Measurements from ENCODE around the gene PTGS1.
"Not testable (repeated sequence)": the region's sequence is repeated elsewhere in the genome, so short reads cannot be mapped to it uniquely, and the experiment has no call there.

The PTGS1 gene

DNA sequence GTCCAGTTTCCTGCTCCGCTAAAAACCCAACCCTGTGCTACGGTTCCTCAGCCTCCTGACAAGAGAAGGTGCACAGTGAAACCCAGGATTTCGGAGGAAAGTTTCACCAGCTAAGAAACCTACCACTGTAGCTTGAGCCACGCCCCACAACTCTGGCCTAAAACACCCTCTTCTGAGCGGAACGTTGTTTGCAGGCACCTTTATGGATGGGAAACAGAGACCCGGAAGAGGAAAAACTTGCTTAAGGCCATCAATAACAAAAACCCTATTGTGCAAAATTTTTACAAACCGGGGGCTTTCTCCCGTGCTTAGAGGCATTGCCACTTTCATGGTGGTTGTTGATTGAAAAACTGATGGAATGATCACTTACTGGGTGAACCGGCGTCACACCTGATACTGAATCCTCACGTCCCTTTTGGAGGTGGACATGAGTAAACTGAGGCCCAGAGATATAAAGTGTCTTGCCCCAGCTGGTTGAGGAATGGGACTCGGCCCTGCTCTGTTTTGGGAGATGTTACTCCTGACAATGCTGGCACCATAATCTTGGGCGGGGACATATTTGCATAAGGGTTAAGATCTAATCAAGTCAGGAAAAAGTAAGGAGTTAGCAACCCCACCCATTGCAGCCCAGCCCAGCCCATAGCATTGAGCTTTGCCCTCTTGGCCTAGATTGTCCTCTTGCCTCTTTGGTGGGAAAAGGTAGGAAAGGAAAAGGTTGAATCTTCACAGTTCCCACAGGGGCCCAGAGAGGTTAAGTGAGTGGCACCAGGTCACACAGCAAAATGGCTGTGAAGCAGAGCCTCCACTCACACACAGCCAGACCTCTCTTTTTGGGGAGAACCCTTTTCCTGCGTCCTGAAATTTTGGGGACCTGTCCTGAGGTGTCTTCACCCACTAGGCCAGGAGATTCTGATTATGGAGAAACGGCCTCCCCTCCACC lies 23.2 kb upstream of the PTGS1 start:
- no peak for DNase-seq

DNA sequence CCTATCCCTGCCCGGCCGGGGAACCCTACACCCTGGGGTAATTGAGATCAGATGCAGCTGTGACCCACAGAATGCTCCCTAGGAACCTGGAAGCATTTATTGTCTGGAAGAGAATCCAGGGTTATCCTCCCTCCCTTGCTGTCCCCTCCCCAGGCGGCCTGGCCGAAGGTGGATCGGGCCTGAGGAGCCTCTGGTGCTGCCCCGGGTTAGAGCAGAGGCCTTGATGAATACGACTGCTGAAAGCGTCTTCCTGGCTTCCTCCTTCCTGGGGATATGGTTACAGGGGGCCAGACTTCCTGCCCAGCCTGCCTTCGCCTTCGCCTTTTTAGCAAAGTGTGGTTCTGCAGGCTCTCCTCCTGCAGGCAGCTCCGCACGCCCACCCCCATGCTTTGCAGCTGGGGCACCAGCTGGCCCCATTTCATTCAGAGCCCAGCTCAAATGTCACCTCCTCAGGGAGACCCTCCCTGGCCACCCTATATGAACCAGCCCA lies 22.5 kb upstream of the PTGS1 start:
- DNase-seq: no peak

DNA sequence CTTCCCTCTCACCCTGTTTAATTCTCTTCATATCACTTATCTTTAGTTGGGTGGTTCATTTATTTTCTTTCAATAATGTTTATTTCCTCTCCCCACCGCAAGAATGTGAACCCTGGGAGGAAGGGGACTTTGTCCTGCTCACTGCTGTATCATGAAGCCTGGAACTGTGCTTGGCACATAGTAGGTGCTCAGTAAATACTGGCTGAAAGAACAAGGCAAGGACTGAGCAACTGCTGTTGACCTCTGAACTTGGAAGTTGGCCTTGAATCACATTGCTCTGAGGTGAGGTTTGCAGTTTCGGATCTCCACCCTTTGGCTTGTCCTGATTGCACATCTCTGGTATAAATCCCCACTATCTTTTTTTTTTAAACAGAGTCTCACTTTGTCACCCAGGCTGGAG lies 22.0 kb upstream of the PTGS1 start:
- no peak for DNase-seq

DNA sequence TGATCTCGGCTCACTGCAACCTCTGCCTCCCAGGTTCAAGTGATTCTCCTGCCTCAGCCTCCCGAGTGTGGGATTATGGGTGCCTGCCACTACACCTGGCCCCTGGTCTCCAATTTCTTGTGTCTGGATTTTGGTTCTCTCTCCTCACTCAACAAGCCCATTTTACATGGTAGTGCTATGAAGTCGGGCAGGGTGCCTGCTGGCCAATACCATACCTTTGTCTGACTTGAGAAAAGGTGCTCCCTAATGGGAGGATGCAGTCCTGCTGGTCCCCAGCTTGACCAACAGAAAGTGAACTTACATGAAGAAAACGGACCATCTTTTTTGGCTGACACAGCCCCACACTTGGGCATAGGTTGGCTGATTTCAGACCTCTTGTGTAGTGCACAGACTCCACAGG lies 21.6 kb upstream of the PTGS1 start:
- no peak for DNase-seq

DNA sequence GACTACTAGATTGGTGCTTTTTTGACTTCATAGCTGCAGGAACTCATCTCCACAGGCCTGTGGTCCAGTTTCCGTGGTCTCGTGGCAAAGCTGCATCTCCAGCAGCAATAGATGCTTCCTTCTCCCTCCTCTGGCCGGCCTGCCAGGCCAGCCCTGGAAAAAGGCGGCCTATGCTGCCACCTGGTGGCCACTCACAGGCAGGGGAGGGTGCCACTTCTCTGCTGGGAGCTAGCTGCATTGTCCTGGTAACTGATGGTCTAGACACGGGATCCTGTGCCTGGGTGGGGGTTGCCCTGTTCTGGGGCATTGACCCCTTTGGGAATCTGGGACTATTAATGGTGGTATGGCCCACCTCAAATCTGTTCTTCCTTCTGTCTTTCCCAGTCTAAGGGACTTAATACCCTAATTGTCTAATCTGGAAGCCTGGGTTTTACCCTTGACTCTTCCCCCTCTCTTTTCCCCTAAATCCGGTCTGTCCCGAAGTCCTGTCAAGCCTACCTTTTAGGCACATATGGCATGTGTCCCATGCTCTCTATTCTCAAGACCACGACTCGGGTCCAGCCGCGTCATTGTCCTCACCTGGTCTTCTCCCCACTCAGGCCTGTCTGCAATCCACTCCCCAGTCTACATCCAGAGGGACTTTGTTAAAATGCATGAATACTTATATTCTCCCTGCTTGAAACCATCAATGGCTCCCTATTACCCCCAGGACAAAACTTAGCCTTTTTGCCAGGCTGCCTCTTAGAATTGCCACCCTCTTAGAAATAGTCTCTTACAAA lies 20.1 kb upstream of the PTGS1 start:
- DNase-seq: no peak

DNA sequence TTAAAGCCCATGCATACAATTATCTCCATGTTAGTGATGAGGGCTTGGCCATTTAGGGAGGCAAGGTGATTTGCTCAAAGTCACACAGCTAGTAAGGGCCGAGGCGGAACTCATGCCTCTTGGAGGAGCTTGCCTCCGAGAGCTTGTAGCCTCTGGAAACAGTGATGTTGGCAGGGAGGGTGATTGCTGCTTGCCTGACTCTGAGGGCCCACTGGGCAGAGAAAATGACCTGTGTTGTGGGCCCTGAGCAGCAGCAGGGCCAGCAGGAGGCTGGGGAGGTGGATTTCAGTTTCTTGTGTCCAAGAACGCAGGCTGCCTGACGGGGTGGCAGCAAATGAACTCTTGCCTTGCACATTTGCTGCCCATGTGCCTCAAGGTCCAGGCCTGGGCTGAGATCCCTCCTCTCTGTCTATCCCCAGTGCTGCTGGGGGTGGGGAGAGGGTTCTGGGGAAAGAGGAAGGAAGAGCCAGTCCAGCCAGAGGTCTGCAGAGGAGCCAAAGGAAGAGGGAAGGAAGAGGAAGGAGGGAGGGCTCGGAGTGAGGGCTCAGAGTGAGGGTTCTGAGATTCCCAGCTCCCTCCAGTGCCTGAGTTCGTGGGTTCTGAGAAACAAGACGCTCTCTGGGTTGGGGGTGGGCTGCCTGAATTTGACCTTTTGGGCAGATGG lies 16.2 kb upstream of the PTGS1 start:
- no peak for DNase-seq

DNA sequence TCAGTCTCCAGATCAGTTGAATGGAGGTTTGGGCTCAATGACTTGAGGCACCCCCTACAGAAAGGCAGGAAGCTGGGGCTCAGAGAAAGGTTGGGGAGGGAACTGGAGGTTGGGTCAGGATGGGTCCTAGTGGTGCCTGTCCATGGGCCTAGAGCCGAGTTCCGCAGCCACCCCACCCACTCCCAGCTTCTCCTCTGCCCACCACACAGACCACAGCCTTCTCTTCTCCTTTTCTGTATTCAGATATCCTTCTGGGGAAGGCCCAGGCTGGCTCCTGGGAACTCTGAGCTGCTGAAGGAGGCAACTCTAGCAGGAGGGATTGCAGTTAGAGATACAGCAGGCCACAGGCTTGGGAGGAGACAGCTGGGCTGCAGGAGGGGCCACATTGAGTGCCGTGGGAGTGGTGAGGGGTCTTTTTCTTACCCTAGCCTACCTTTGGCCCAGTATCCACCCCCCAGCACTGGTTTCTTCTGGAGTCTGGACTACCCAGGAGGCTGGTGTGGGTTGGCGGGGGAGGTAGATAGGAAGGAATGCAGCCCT lies 15.4 kb upstream of the PTGS1 start:
- DNase-seq: no peak

DNA sequence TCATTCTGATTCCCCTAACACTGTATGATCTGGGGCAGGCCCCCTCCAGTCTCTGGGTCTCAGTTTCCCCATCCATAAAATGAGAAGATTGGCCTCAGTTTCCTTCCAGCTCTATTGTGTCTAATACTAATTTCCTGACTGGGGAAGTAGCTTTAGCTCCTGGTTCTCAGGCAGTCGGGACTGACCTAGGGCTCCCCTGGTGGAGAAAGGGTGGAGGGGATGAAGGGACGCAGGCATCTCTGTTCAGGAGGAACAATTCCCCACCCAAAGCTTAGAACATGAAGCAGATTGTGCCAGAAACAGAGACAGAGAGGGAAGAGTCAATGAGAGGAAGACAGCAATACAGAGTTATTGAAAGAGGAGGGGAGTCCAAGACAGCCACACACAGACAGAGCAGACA lies 14.2 kb upstream of the PTGS1 start:
- no peak for DNase-seq

DNA sequence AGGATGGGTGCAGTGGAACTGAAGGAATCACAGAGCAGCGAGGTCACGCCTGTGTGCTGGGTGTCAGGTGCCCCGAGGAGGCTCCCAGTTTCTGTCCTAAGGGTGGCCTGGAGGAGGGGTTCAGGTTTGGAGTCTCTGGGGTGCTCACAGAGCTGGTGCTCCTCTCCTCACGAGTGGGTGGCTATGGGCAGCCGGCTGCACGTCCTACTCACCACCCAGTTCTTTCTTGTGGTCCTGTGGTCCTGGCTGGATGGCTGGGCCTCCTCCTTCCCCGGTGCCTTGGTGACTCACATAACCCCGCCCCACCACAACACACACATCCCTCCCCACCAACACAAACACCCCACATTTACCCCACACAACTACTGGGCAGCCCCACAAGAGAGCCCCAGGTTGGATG lies 9.9 kb upstream of the PTGS1 start:
- DNase-seq: no peak

DNA sequence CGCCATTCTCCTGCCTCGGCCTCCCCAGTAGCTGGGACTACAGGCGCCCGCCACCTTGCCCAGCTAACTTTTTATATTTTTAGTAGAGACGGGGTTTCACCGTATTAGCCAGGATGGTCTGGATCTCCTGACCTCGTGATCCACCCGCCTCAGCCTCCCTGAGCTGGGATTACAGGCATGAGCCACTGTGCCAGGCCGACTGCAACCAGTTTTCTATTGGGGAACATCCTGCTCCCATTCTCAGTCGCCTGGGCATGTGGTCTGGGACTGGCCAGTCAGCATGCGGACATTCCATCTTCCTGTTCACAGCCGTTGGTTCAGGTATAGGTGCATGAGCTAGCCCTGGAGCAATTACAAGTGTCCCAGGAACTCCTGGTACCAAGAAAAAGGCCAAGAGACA lies 7.7 kb upstream of the PTGS1 start:
- not testable (repeated sequence) for DNase-seq

DNA sequence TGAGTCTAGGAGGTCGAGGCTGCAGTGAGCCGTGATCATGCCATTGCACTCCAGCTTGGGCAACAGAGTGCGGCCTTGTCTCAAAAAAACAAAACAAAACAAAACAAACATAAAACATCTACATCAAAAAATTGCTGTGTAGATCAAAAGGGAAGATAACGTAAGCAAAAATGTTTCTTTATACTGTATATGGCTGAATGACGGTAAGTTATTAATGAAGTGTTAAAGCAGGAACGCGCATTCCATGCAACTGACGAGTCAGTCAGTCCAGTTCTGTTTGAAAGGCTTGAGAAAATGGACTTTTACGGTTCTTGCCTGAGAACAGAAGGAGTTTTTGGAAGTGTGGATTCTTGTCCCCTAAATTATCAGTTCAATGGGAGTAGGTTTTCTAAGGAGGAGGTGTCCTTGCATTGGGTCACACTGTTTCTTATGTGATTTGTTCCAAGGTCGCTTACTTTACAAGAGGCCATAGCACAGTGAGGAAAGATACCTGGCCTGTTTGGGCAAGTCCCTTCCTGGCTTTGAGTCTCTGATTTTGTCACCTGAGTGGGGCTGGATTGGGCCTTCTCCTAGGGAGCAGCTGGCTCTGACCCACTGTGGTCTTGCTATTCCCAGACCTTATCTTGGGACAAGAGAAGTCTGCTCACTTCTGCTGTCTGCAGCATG lies 6.6 kb upstream of the PTGS1 start:
- DNase-seq: no peak

DNA sequence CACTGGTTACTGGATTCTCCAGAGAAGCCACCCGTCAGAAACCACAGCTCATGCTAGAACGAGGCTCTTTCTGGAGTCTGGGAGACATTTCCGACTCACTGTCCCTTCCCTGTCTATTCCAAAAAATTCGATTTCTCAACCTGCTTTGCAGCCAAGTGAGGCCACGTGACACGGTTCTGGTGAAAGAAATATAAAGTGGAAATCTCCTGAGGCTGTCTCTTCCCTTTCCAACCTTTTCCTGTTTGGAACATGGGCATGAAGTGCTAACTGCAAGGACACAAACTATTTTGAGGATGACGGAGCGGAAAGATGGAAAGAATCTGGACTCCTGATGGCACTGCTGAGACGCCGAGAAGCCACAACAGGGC lies 6.1 kb upstream of the PTGS1 start:
- DNase-seq: no peak

DNA sequence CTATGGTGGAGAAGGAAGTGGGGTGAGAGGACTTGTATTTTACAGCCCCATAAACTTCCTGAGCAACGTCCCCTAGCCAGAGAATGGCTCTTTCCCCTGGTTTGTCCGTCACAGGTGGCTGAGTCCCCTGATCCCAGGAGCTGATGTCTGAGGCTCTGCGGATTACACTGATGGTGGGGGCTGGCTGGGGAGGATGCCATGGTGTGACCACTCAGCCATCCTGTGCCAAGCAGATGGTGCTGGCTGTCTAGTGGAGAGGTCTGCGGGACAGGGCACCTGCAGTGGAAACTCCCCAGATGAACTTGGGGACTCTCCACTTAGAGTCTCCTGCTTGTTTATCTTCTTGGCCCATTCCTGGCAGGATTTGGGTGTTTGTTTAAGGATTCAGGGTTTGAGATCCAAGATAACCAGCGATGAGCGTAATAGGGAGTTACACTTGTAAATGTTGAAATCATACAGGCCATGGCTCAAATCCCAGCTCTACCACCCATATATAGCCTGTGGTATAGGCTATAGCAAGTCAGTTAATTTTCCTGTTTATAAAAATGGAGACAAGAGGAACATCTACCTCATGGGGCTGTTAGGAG lies 4.7 kb upstream of the PTGS1 start:
- no peak for DNase-seq

DNA sequence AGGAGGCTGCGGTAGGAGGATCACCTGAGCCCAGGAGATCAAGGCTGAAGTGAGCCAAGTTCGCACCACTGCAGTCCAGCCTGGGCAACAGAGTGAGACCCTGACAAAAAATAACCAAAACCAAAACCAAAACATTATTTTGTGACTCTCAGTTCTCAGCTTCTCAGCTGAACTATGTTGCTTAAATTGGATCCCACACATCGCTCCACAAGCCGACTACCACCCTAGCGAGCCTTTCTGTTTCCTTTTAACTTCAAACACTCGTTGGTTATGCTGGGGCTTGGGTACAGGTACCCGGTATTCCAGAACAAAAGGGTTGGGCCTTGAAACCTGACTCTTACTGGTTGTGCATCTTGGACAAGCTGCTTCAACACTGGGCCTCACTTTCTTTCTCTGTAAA lies 3.8 kb upstream of the PTGS1 start:
- DNase-seq: no peak

DNA sequence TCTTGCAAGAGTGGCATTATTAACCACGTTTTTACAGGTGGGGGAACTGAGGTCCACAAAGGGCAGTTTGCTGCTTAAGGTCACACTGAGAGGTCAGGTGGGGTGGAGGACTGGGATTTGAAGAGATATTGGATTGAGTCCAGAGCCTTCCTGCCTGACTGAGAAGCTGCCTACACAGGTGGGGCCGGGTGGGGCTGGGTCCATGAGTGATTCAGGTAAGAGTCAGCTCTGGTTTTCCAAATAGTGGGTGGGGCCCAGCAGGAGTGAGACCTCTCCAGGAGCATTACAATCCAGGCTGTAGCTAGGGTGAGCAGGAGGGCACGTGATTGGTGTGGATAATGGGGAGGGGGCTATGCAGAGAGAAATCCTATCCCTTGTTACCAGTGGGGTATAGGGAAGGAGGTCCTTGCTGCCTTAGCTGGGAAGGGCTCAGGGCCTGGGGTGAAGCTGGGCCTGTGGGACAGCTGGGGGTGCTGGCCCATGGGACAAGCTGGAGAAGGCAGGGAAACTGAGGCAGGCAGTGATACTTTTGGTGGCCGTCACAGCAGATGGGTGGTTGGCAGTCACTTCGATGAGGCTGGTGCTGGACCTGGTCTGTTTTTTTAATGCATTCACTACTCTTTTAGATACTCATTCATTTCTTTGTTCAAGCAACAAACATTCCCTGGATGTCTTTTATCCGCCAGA lies 2.9 kb upstream of the PTGS1 start:
- no peak for DNase-seq

DNA sequence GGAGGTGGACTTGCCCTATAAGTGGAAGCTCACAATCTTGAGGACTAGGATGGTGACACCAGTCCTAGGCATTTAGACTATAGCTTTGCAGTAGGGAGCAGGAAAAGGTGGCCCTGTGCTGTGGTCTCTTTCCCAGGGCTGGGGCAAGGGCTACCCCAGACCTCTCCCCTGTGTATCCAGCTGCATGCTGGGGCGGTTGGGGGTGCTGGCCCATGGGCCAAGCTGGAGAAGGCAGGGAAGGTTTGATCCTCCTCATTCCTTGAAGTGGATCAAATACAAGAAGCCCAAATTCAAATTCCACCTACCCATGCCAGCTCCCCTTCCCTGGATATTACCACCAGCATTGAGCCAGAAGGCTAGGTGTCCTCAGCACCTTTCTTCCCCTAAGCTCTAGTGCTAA lies 2.2 kb upstream of the PTGS1 start:
- DNase-seq: no peak

DNA sequence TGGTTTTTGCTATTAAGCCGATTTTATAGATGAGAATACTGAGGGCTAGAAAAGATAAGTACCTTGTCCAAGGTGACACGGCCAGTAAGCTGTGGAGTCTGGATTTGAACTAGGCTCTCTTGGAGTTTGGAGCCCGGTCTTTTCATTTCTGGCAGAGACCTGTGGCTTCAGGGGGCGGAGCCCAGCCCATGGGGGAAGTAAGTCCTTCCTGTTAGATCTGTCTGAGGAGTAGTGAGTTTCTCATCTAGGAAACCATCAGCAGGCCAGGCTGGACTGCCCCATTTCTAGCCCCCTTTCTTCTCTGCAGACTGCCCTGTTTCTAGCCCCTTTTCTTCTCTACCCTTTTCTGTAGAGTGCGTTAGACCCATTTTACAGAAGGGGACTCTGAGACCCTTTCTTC lies 521 bp upstream of the PTGS1 start:
- DNase-seq: no peak

DNA sequence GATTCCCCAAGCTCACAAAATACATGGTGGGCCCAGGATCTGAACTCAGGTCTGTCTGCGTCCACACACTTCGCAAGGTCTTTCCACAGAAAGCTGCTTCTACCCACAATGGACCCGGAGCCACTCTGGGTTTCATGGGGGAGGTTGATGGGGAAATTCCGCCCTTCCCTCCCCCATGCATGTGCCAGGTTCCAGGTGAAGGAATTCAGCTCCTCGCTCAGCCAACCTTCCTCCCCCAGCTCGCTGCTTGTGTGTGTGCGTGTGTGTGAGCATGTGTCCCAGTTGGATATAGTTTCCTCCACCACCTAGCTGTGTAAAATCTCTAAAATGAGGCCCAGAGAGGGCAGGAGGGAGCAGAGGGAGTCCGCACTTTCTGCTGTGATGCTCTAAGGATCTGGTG lies 1.0 kb downstream of the PTGS1 start:
- DNase-seq: no peak

DNA sequence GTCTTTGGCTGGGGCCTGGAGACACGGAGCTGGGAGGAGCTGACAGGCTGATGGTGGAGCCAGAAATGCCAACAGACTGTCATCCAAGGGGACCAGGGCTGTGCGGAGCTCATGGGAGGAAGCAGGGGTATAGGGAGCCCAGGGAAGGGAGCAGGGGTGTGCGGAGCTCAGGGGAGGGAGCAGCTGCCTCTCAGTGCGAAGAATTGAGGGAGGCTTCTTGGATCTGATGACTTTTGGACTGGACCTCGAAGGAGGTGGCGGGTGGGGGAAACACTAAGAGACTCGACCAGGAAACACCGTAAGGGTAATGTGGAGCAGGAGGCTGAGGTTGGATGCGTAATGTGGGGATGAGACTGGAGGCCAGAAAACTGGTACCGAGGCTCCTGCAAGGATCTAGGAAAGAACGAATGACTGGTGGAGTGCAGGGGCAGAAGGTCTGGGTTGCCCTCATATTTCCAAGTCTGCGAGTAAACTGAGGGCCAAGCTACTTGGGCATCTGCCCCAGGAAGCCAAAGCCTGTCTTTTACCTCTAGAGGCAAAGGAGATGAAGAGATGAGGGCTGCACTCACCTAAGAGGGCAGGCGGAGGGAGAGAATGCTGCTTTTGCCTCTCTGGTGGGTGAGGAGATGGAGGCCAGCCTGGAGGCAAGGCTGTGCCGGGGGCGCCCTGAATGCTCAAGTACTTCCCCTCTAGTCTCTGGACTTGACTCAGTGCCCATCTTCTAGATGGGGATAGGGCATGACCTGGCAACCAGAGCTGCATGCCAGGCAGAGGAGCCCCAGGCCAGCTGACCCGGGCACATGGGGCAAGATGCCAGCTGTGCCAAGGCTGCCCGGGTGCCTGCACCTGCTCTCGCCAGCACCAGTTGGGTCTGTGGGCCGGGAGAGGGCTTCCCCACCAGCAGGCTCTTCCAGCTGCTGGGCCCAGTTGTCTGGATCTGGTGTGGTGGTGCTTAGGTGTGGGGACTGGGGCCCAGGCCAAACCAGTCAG lies 2.3 kb downstream of the PTGS1 start:
- DNase-seq: no peak

DNA sequence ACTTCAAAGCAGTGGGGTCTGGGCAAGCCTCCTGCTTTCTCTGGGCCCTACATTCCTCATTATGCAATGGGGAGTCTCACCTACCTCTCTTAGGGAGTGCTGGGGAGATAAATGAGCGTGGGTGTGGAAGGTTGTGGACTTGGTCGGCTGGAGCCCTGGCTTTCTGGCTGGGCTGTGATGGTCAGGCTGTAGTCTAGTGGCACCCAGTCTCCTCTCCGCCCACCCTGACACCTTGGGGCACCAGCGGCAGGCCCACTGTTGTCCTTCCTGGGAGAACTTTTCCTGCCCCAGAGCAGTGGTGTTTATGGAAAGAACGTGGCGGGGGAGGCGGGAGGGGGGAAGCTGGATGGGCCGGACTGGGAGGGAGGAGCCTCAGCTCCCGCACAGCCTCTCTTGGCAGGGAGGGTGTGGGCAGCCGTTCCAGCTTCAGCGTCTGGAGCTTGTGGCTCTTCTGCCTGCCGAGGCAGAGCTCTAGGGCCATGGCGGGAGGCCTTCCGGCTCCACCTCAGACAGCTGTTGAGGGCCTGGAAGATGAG lies 4.1 kb downstream of the PTGS1 start:
- DNase-seq: no peak
